IMR-90 (cell line): ENCODE data around the gene ARMS2.

Experiments used
- MAFK ChIP-seq: IDR thresholded peaks from 2 replicates; pipeline ENCODE4 v1.6.1; 2012; ENCODE audit warnings: low read depth, low read length, improper control_type of control experiment
- MAZ ChIP-seq: IDR thresholded peaks from 2 replicates; pipeline ENCODE4 v1.6.1; 2012; ENCODE audit warnings: low read depth, mild to moderate bottlenecking, low read length, improper control_type of control experiment, moderate library complexity, borderline replicate concordance
- MXI1 ChIP-seq: IDR thresholded peaks from 2 replicates; pipeline ENCODE4 v1.6.1; 2012; ENCODE audit warnings: low read depth, mild to moderate bottlenecking, low read length, moderate library complexity, borderline replicate concordance
- NFE2L2 ChIP-seq: fragments of 150-350 bp; IDR thresholded peaks from 2 replicates; pipeline ENCODE4 v1.6.1; 2016; ENCODE audit warnings: low read depth, mild to moderate bottlenecking, low read length
- POLR2A ChIP-seq: IDR thresholded peaks from 2 replicates; pipeline ENCODE4 v1.6.1; 2012; ENCODE audit warnings: mild to moderate bottlenecking, low read depth, low read length
- RAD21 ChIP-seq: IDR thresholded peaks from 2 replicates; pipeline ENCODE4 v1.6.1; 2012; ENCODE audit warnings: low read length, improper control_type of control experiment
- RCOR1 ChIP-seq: IDR thresholded peaks from 2 replicates; pipeline ENCODE4 v1.6.1; 2012; ENCODE audit warnings: mild to moderate bottlenecking, low read length, improper control_type of control experiment; ENCODE audit not compliant: insufficient replicate concordance
- RFX5 ChIP-seq: IDR thresholded peaks from 2 replicates; pipeline ENCODE4 v1.8.0; 2012; ENCODE audit warnings: low read depth, mild to moderate bottlenecking, low read length, moderate library complexity
- SMC3 ChIP-seq: fragments of 150-350 bp; IDR thresholded peaks from 2 replicates; pipeline ENCODE4 v1.6.1; 2016; ENCODE audit warnings: low read depth, mild to moderate bottlenecking, antibody characterized with exemption, low read length, moderate library complexity
- TF ChIP-seq, protein P1 (sequence below): conservative IDR thresholded peaks from 2 replicates; pipeline ENCODE4 v1.5.1; 2012; ENCODE audit warnings: mild to moderate bottlenecking, low read depth, low read length, improper control_type of control experiment
- TF ChIP-seq, protein P2 (sequence below): fragments of 150-350 bp; IDR thresholded peaks from 2 replicates; pipeline ENCODE4 v1.6.1; 2017; ENCODE audit warnings: mild to moderate bottlenecking, antibody characterized with exemption, low read length, low read depth

DNA sequence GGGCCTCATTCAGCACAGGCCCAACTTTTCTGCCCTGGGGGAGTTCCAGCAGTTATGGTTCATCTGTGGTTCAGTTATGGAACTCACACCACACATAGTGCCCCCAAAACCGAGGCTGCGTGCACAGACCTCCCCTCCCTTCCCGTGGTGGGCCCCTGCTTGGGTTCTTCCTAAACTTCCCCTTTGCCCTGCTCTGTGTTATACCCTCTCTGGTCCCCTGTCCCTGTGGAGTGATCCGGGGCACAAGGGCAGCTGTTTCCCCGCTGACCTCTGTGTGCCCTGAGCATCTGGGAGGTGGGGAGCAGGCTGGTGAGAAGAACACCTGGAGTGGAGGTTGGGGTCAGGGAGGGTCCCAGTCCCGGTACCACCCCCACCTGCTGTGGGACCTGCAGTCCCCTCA, 46.3 kb downstream of the ARMS2 start:
- TF ChIP-seq MAFK (no peak), POLR2A (no peak), RAD21 (no peak), MXI1 (no peak), RFX5 (no peak), NFE2L2 (no peak), MAZ (no peak), SMC3 (no peak), RCOR1 (no peak)
- TF ChIP-seq, protein P1, sequence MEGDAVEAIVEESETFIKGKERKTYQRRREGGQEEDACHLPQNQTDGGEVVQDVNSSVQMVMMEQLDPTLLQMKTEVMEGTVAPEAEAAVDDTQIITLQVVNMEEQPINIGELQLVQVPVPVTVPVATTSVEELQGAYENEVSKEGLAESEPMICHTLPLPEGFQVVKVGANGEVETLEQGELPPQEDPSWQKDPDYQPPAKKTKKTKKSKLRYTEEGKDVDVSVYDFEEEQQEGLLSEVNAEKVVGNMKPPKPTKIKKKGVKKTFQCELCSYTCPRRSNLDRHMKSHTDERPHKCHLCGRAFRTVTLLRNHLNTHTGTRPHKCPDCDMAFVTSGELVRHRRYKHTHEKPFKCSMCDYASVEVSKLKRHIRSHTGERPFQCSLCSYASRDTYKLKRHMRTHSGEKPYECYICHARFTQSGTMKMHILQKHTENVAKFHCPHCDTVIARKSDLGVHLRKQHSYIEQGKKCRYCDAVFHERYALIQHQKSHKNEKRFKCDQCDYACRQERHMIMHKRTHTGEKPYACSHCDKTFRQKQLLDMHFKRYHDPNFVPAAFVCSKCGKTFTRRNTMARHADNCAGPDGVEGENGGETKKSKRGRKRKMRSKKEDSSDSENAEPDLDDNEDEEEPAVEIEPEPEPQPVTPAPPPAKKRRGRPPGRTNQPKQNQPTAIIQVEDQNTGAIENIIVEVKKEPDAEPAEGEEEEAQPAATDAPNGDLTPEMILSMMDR, result no peak
- TF ChIP-seq, protein P2, sequence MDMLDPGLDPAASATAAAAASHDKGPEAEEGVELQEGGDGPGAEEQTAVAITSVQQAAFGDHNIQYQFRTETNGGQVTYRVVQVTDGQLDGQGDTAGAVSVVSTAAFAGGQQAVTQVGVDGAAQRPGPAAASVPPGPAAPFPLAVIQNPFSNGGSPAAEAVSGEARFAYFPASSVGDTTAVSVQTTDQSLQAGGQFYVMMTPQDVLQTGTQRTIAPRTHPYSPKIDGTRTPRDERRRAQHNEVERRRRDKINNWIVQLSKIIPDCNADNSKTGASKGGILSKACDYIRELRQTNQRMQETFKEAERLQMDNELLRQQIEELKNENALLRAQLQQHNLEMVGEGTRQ, result no peak
